MM.1S (cell line): ENCODE data around the gene SORL1.

Source experiments
- CTCF ChIP-seq: fragments of 300-600 bp; sonication (generic); IDR thresholded peaks from 2 replicates; pipeline ENCODE4 v1.5.1; 2016; ENCODE audit warnings: antibody characterized with exemption, low read length, mixed read lengths
- EZH2 ChIP-seq: fragments of 300-600 bp; sonication (generic); optimal IDR thresholded peaks from 2 replicates; pipeline ENCODE3; 2017; ENCODE audit warnings: low read depth, mild to moderate bottlenecking, antibody characterized with exemption, low read length, mixed read lengths
- EZH2phosphoT487 ChIP-seq: fragments of 300-600 bp; sonication (generic); IDR thresholded peaks from 2 replicates; pipeline ENCODE4 v1.6.1; 2018; ENCODE audit warnings: antibody characterized with exemption, low read length

GRCh38 chr11:121420398-121420797 lies 31.7 kb upstream of the SORL1 start:
- TF ChIP-seq CTCF: no peak
- TF ChIP-seq EZH2: no peak
- no peak for TF ChIP-seq EZH2phosphoT487
